Urinary bladder (tissue), 4 donors: Measurements from ENCODE around the gene KRTDAP. TPM values are rescaled to one million over a fixed set of nuclear protein-coding genes. Genes with fewer than 3 reads are reported as not detected.

ENCODE experiments used
- DNase-seq: peaks from one replicate; pipeline ENCODE4 v3.0.0-alpha.2; 2015; ENCODE audit errors: extremely low spot score
- H3K27ac ChIP-seq: one replicate; pipeline ENCODE4 v1.5.1; 2013; ENCODE audit warnings: low read depth, mild to moderate bottlenecking, moderate library complexity
- H3K36me3 ChIP-seq: one replicate; pipeline ENCODE4 v1.6.1; 2013; ENCODE audit warnings: mild to moderate bottlenecking, moderate library complexity; ENCODE audit not compliant: insufficient read depth
- H3K4me1 ChIP-seq: one replicate; pipeline ENCODE4 v1.6.1; 2013; ENCODE audit warnings: mild to moderate bottlenecking, moderate library complexity; ENCODE audit not compliant: insufficient read depth
- H3K4me3 ChIP-seq: one replicate; pipeline ENCODE4 v1.5.1; 2013; ENCODE audit warnings: low read depth, low read length
- WGBS: extraction: QIAGEN DNeasy Blood & Tissue Kit; methylation state at CpG from one replicate; pipeline ENCODE4 v1.1.7; 2013; 5-methylcytosine and 5-hydroxymethylcytosine counted together
- polyA plus RNA-seq: library from polyadenylated mRNA; stranded (reverse); fragments of 200-250 nt; gene quantifications from one replicate; pipeline ENCODE4 v1.2.3, GENCODE V29; 2013
- total RNA-seq: library from RNA; depleted of rRNA; stranded (reverse); fragments of >200 nt; gene quantifications from one replicate; pipeline ENCODE4 v1.2.3, GENCODE V29; 2014
- donor health status: healthy with polysubstance abuse.
- donor health status: healthy.

The KRTDAP gene
- total and polyA plus RNA-seq, 2 donors = not detected

- DNase-seq = no peak
- 54% methylated on average over 16 of the region's 16 CpGs for WGBS
- Histone ChIP-seq H3K27ac (no peak overlapping the region), H3K4me3 (no peak overlapping the region), H3K36me3 (no peaks in the 10 kb centered on the region), H3K4me1 (no peaks in the 10 kb centered on the region)
These were observed 31.0 kb upstream of the KRTDAP start for GRCh38 chr19:35521124-35521743.

DNA sequence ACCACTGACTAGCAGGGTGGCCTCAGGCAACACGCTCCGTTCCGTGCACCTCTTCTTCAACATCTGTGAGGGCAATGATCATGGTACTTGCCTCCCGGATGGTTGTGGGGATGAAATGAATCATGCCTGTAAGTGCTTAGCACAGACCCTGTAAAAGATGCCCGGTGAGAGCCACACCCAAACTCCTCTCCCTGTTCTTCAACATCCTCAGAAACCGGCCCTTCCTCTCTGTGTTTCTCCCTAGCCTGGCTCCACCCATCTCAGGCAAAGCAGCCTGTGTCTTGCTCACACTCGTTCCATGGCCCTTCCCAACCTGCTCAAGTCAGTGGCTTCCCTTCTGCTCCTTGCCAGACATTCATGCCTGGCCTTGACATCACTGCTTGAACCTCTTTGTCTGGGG, 29.0 kb upstream of the KRTDAP start:
- H3K4me1 ChIP-seq = no peaks in the 10 kb centered on the region
- H3K36me3 ChIP-seq = no peaks in the 10 kb centered on the region
- WGBS = 49% methylated on average over 7 of the region's 7 CpGs
- DNase-seq = no peak
- H3K4me3 ChIP-seq = no peak overlapping the region
- no peak overlapping the region for H3K27ac ChIP-seq

DNA sequence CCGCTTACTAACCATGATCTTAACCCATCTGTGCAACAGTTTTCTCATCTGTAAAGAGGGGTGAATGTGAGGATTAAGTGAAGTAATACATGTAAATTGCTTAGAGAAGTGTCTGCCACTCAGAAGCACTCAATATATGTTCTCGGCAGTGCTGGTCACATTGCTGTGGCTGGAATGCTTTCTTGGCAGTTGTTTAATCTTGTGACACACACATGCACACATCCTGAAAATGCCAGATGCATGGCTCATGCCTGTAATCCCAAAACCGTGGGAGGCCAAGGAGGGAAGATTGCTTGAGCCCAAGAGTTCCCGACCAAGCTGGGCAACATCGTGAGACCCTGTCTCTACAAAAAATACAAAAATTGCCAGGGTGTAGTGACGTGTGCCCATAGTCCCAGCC, 28.0 kb upstream of the KRTDAP start:
- H3K4me3 ChIP-seq = no peak overlapping the region
- H3K4me1 ChIP-seq = no peaks in the 10 kb centered on the region
- no peaks in the 10 kb centered on the region for H3K36me3 ChIP-seq
- no peak overlapping the region for H3K27ac ChIP-seq
- DNase-seq = no peak
- WGBS = 51% methylated on average over 6 of the region's 6 CpGs

GRCh38 chr19:35517342-35517741, 27.1 kb upstream of the KRTDAP start:
- Histone ChIP-seq H3K36me3 (no peaks in the 10 kb centered on the region), H3K27ac (no peak overlapping the region), H3K4me1 (no peaks in the 10 kb centered on the region), H3K4me3 (no peak overlapping the region)
- DNase-seq = no peak
- WGBS = 80% methylated on average over 2 of the region's 2 CpGs

- H3K4me1 ChIP-seq = no peaks in the 10 kb centered on the region
- H3K27ac ChIP-seq = no peak overlapping the region
- WGBS = 90% methylated on average over 3 of the region's 3 CpGs
- no peak for DNase-seq
- no peaks in the 10 kb centered on the region for H3K36me3 ChIP-seq
- H3K4me3 ChIP-seq = no peak overlapping the region
These were observed 26.0 kb upstream of the KRTDAP start for GRCh38 chr19:35516310-35516709.

DNA sequence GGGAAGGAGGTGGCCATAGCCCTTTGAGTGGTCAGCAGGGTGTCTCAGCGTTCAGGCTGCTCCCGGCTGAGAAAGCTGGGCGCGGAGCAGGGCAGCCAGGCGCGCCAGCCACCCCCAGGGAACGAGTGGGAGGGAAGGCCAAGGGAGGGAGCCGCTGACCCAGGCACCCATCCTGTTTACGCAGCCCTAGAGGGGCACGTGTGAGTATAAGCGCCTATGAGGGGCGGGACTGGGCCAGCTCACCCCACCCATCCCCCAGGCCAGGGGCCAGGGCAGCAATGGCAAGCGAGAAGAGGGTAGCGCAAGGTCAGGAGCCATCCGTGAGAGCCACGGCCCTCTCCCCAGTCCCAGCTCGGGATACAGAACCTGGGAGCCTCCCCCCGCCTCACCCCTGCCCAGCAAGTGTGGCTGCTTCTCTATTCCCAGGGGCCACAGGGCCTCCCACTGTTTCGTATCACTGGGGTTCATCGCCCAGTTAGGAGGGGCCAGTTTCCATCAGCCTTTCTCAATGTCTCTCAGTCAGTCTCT, 24.1 kb upstream of the KRTDAP start:
- Histone ChIP-seq H3K36me3 (no peaks in the 10 kb centered on the region), H3K4me3 (no peak overlapping the region), H3K4me1 (no peaks in the 10 kb centered on the region), H3K27ac (no peak overlapping the region)
- no peak for DNase-seq
- WGBS = 15% methylated on average over 20 of the region's 20 CpGs

DNA sequence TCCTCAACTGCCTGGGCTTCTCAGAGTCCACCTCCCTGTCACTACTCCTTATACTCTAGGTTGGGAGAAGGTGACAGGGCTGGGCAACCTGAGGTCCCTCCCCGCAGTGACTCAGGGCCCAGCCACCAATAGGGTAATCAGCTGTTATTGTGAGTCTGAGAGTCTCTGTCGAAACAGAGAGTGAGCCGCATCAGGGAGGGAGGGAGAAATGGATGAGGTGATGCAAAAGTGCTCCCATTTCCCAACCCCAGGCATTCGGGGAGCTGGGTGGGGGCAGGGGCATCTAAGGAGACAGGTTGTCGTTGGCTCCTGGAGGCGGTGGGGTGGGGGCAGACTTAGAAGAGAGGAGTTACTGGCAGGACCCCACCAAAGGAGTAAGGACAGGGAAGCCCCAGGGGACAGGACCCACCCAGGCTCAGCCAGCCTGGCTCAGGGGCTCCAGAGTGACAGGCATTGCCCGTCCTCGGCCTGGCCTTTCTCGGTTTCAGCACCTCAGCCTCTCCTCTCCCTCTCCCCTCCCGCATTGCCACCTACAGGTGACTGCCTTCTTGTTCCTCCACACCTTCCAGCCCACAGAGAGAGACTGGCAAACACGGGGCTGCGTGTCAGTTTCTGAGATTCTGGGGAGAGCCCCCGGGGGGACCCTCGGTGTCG, 23.5 kb upstream of the KRTDAP start, which contains the start of gene DMKN:
Gene DMKN (minus strand): TSS at position 22 of the 654 bp plus-strand sequence. CDS start 174 bp downstream, outside the sequence.
- H3K27ac ChIP-seq = no peak within 1 kb of the TSS
- WGBS = 18% methylated on average over 15 of the region's 15 CpGs
- no peaks in the 10 kb centered on the region for H3K36me3 ChIP-seq
- no peaks in the 10 kb centered on the region for H3K4me1 ChIP-seq
- H3K4me3 ChIP-seq = no peak within 1 kb of the TSS
- no peak for DNase-seq

- 70% methylated on average over 15 of the region's 15 CpGs for WGBS
- H3K4me3 ChIP-seq = no peak overlapping the region
- no peaks in the 10 kb centered on the region for H3K36me3 ChIP-seq
- no peaks in the 10 kb centered on the region for H3K4me1 ChIP-seq
- no peak overlapping the region for H3K27ac ChIP-seq
- no peak for DNase-seq
These were observed 22.8 kb upstream of the KRTDAP start for GRCh38 chr19:35512831-35513627.

DNA sequence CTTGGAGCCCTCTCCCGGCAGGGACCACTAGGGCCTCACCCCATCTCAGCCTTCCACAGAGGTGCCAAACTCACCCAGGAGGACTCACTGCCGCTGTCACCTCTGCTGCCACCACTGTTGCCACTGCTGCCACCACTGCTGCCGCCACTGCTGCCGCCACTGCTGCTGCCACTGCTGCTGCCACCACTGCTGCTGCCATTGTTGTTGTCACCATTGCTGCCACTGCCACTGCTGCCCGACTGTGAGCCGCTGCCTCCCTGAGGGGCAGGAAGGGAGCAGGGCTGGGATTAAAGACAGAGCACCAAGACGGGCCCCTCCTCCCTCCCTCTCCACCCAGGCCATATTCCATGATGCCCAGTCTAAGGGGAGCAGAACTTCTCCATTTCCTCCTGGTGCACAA, 21.1 kb upstream of the KRTDAP start:
- DNase-seq = no peak
- Histone ChIP-seq H3K4me1 (no peaks in the 10 kb centered on the region), H3K4me3 (no peak overlapping the region), H3K36me3 (no peaks in the 10 kb centered on the region), H3K27ac (no peak overlapping the region)
- 72% methylated on average over 7 of the region's 7 CpGs for whole genome bisulfite sequencing

GRCh38 chr19:35510626-35510964, 20.3 kb upstream of the KRTDAP start:
- WGBS = 7% methylated on average over 15 of the region's 15 CpGs
- no peak overlapping the region for H3K27ac ChIP-seq
- no peaks in the 10 kb centered on the region for H3K4me1 ChIP-seq
- DNase-seq = no peak
- peak overlapping the region; percentile 38 for H3K4me3 ChIP-seq
- H3K36me3 ChIP-seq = no peaks in the 10 kb centered on the region

- DNase-seq = peak; percentile 63
These were observed 19.8 kb upstream of the KRTDAP start for GRCh38 chr19:35509861-35510625.

GRCh38 chr19:35509018-35509652, 18.9 kb upstream of the KRTDAP start:
- no peaks in the 10 kb centered on the region for H3K36me3 ChIP-seq
- no peaks in the 10 kb centered on the region for H3K4me1 ChIP-seq
- no peak overlapping the region for H3K27ac ChIP-seq
- no peak overlapping the region for H3K4me3 ChIP-seq
- DNase-seq = no peak
- WGBS = 29% methylated on average over 12 of the region's 12 CpGs

More at GRCh38 chr19:35509861-35510625, 19.8 kb upstream of the KRTDAP start:
- WGBS = 1% methylated on average over 39 of the region's 39 CpGs
- no peaks in the 10 kb centered on the region for H3K36me3 ChIP-seq
- peak overlapping the region; percentile 38 for H3K4me3 ChIP-seq
- no peaks in the 10 kb centered on the region for H3K4me1 ChIP-seq
- peak overlapping the region; percentile 63 for H3K27ac ChIP-seq

- no peaks in the 10 kb centered on the region for H3K4me1 ChIP-seq
- no peak for DNase-seq
- 89% methylated on average over 3 of the region's 3 CpGs for WGBS
- H3K4me3 ChIP-seq = no peak overlapping the region
- H3K36me3 ChIP-seq = no peaks in the 10 kb centered on the region
- H3K27ac ChIP-seq = no peak overlapping the region
These were observed 17.9 kb upstream of the KRTDAP start for GRCh38 chr19:35508129-35508528.
